WI38 (cell line): ENCODE data around the gene TUBA3E.
"Not testable (repeated sequence)": the region's sequence is repeated elsewhere in the genome, so short reads cannot be mapped to it uniquely, and the experiment has no call there.

Source experiments
- H3K4me3 ChIP-seq: 2 replicates; pipeline ENCODE4 v1.5.1; 2011; ENCODE audit warnings: low read depth, mild to moderate bottlenecking, control low read depth, low read length
- TF ChIP-seq, protein P1 (sequence below): IDR thresholded peaks from 2 replicates; pipeline ENCODE4 v1.5.1; 2012; ENCODE audit warnings: low read depth, mild to moderate bottlenecking, control low read depth, low read length

Gene TUBA3E

DNA sequence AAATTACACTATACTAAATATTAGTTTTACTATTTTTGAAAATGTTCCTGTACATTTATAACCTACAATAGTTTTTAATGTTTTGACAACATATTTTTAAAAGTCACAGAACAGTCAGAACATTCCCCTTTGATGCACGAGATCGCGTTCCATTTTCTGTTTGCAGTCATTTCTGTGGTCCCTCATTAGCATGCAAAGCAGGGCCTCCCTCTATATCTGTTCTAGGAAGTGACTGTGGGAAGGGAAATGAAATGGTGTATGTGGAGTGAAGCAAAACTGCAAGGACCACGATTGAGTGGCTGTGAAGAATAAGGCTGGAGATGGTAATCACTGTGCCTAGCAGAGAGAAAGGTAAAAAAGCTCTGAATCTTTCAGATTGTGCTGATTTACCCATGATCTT, 24.3 kb upstream of the TUBA3E start:
- not testable (repeated sequence) for H3K4me3 ChIP-seq

DNA sequence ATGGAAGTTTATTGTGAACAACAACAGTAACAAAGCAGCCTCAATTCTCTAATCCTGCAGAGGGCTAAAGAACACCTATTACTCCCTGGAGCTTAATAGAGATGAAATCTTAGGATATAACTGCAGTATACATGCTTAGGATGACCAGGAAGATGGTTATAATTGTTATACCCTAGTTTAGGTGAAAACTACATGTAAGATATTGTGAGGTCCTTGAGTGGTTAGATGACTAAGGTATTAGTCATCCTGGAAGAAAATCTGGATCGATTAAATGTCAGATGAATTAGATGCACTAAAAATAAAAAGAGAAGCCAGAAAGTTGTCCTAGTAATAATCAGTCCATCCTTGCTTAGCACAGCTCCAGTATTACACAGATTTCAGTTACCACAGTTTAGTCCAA, 22.3 kb upstream of the TUBA3E start:
- not testable (repeated sequence) for H3K4me3 ChIP-seq

DNA sequence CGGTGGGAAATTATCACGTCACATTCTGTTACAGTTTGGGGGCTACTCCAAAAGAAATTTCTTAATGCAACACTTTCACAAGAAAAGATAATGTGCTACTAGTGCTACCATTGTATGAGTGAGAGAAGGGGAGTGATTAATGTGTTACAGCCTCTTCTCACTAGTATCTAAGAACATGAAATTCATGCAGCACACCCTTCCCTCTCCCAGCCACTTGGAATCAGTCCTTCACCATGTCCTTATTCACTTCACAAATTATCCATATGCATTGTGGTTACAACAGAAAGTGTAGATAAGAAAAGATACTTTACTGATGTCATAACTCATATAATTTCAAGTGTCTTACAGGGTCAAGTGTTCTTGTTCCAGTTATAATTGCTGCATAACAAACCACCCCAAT, 20.9 kb upstream of the TUBA3E start:
- H3K4me3 ChIP-seq, result not testable (repeated sequence)

DNA sequence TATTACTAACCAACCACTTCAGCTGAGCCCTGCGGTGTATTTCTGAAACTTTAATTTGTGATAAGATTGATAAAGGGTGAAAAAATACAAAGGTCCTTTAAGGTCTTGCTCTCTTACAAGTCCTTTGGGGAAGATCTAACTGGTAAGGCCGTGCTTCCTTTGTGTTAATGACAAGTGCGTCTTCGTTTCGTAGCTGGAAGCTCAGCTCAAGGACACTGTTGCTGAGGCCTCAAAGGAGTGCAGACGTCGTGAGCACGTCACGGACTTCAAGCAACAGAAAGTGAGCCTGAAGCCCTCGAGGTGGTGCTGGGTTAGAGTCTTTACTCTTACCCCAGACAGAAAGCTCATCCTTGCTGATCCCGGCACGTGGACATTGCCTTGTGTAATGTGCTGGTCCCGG, 8.8 kb upstream of the TUBA3E start:
- H3K4me3 ChIP-seq, result not testable (repeated sequence)

DNA sequence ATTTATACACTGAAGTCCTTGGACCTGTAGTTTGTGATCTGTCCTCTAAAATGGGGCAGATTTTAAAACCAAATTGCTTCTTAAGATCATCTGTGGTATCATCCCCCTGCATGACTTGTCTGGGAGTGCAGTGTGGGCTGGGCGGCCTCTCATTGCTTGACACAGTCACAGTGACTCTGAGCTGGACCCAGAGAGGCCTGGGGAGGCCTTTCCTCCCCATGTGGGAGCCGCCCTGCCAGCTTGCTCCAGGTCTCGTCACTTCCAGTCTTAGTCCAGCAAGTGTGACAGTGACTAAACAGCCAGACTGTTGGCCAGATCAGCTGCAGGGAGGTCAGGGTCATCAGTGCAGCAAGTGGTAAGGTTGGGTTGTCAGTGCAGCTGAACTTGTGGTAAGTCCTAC, 4.9 kb upstream of the TUBA3E start:
- not testable (repeated sequence) for H3K4me3 ChIP-seq

DNA sequence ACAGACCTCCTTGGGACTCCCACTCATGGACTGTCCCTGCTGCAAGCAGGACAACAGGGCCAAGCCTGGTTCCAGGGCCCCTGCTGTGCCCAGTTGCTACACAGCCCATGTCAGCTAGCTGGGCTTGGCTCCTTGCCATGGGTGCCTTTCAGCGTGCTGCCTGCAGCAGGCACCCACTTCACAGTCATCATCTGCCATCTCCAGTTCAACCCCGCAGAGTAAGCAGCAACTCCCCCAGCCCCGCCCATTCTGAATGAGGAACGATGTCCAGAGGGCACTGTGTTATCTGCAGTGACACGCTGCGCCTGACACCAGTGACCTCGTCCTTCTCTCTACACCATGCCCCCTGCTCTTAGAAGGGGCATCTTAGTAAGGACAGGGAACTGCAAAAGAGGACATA, 4.3 kb upstream of the TUBA3E start:
- not testable (repeated sequence) for H3K4me3 ChIP-seq

DNA sequence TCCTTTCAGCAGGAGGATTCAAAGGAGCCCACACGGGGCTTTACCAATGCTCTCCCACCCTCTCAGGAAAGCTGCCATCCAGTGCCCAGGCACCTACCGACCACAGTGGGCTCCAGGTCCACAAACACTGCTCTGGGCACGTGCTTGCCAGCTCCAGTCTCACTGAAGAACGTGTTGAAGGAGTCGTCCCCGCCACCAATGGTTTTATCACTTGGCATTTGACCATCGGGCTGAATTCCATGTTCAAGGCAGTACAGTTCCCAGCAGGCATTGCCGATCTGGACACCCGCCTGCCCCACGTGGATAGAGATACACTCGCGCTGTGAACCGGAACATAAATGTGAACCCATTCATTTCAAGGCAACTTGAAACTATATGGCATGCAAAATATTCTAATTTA, 2.2 kb downstream of the TUBA3E start:
- H3K4me3 ChIP-seq, result not testable (repeated sequence)

DNA sequence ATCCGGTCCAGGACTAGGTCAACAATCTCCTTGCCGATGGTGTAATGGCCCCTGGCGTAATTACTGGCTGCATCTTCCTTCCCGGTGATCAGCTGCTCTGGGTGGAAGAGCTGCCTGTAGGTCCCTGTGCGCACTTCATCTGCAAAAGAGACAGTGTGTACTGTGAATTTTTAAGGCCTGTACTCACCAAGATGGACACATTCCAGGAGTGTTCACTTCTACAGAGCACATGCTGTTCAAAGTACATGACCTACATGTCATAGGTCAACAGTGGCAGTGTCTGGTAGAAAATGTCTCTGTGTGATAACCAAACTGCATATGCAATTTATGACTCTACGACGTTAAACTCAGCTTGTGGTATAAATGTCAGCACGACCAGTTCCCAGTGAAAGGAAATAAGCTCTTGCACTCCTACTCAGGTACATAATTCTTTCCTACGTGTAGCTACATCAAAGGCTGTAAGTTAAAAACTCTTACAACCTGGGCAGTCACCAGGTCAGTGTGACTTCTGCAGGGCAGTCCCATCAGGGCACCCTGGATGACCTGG, 3.1 kb downstream of the TUBA3E start:
- not testable (repeated sequence) for H3K4me3 ChIP-seq

DNA sequence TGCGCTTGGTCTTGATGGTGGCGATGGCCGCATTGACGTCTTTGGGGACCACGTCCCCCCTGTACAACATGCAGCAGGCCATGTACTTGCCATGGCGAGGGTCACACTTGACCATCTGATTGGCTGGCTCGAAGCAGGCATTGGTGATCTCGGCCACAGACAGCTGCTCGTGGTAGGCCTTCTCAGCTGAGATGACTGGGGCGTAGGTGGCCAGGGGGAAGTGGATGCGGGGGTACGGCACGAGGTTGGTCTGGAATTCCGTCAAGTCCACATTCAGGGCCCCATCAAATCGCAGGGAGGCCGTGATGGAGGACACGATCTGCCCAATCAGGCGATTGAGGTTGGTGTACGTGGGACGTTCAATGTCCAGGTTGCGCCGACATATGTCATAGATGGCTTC, 4.4 kb downstream of the TUBA3E start:
- H3K4me3 ChIP-seq, result not testable (repeated sequence)

DNA sequence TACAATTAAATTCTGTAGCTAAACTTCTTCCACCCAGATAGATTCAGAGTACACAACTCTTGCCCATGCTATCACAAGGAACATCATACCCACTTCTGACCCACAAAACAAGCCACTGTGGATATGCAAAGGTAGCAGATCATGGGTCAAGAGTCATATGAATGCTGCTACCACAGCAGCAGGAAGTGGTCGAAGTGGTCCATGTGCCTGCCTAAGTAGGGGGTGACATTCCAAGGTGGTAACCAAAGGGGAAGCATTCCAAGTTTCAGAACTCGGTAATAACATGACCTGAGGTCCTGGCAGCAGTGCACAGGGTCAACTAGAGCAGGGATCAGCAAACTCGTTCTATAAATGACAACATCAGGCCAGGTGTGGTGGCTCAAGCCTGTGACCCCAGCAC, 5.8 kb downstream of the TUBA3E start:
- H3K4me3 ChIP-seq, result not testable (repeated sequence)

DNA sequence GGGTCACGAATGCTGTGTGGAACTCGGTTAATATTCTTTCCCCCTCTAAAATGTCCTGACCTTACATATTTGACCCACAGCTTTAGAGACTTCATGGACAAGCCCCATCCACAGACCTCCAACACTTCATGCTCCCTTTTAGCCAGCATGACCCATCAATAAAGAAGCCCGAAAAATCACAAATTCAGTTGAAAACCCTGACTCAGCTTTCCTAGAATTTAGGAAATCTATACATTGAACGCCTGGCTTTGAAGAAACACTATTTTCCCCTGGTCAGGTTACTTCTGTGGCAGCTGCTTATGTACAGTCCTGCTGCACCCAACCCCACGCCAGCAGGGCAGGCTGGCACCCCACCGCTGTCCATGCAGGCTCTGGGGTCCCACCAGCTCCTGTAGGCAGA, 6.9 kb downstream of the TUBA3E start:
- not testable (repeated sequence) for H3K4me3 ChIP-seq

DNA sequence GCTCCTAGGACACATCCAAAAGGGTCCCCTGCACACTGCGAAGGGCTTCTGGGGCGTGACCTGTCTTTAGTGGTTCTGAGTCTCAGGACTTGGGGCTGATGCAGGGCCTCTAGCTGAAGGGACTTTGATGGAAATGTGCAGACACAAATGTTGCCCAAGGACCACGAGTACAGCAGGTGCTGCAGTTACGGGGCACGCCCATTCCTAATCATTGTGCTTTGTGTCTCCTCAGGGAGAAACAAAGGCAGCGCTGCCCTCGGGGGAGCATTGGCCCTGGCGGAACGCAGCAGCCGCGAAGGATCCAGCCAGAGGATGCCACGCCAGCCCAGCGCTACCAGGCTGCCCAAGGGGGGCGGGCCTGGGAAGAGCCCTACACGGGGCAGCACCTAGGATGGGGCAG, 8.0 kb downstream of the TUBA3E start:
- TF ChIP-seq, protein P1, sequence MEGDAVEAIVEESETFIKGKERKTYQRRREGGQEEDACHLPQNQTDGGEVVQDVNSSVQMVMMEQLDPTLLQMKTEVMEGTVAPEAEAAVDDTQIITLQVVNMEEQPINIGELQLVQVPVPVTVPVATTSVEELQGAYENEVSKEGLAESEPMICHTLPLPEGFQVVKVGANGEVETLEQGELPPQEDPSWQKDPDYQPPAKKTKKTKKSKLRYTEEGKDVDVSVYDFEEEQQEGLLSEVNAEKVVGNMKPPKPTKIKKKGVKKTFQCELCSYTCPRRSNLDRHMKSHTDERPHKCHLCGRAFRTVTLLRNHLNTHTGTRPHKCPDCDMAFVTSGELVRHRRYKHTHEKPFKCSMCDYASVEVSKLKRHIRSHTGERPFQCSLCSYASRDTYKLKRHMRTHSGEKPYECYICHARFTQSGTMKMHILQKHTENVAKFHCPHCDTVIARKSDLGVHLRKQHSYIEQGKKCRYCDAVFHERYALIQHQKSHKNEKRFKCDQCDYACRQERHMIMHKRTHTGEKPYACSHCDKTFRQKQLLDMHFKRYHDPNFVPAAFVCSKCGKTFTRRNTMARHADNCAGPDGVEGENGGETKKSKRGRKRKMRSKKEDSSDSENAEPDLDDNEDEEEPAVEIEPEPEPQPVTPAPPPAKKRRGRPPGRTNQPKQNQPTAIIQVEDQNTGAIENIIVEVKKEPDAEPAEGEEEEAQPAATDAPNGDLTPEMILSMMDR, result no peak
- no peak overlapping the region for H3K4me3 ChIP-seq

DNA sequence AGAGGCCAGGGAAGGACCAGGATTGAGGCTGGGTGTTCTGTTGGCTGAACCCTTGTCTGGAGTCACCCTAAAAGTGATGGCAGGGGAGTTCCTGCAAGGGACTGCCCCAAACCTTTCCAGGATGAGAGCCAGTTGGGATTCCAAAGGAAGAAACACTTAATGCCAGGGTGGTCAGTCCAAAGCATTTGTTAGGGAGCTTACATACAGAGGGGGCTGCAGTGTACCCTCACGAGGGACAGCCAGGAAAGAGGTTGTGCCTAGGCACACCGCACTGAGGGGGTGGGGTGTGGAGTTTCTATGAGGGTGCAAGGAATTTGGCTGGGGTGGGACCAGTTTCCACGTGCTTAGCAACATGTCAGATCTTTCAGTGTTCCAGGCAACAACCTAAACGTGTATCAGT, 9.3 kb downstream of the TUBA3E start:
- not testable (repeated sequence) for H3K4me3 ChIP-seq

DNA sequence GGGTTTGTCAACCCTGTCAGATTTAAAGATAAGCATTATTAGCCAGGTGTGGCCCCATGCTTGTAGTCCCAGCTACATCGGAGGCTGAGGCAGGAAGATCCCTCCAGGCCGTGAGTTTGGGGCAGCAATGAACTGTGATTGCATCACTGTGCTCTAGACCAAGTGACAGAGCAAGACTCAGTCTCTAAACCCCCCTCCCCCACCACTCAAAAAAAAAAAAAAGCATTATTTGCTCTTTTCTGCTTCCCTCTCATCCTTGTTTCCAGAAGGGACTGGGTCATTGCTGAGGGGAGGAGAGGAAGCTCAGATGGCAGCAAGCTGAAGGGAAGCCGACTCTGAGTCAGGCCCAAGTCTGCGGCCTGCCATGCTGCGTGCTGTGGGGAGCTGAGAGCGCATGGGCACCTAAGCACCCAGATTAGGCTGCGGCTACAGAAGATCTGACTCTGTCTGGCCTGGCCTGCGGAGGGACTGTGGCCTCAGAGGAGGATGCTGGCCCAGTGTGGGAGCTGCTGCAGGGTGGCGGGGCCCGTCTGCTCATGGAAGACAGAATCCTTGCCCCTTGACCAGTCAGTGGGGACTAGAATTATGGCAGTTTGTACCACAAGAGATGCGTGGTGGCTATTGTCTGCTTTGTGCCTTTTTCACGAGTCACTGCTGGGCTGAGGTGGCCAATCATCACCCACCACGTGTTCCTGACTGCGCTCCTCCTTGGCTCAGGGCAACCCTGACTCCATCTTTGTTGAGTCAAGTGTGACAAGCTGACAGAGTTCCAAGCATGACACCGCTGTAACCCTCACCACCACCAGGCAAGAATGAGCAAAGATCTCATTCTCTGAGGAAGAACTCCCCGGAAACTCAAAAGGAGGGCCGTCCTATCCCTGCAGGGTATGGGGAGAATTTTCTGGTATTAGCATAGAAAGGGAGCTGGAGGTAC, 10.1 kb downstream of the TUBA3E start:
- H3K4me3 ChIP-seq, result not testable (repeated sequence)

DNA sequence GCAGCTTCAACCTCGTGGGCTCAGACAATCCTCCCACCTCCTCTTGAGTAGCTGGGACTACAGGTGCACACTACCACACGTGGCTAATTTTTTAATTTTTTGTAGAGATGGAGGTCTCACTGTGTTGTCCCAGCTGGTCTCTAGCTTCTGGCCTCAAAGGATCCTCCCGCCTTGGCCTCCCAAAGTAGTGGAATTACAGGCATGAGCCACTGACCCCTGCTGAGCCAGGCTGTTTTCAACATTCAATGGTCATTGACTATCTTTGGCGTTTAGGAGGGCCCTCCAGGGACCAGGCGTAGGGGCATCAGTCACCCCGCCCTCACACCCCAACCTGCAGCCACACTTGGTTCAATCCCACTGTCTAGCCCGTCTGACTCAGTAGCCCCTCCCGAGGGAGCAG, 11.0 kb downstream of the TUBA3E start:
- no peak overlapping the region for H3K4me3 ChIP-seq
- TF ChIP-seq, protein P1, result no peak
